Activated effector memory CD4-positive, alpha-beta T cell treated with Interleukin-2 at 50 U/mL for 16 hours (primary cell): Measurements from ENCODE around the gene OPRM1.
"Not testable (repeated sequence)": the region's sequence is repeated elsewhere in the genome, so short reads cannot be mapped to it uniquely, and the experiment has no call there.

Source experiments
- DNase-seq: peaks from one replicate; pipeline ENCODE4 v3.0.0-alpha.2; 2020

OPRM1 gene

GRCh38 chr6:154156135-154156896, 117.3 kb downstream of the OPRM1 start:
- peak; percentile 39 for DNase-seq

GRCh38 chr6:154157082-154157481, 118.0 kb downstream of the OPRM1 start:
- DNase-seq, result no peak

DNA sequence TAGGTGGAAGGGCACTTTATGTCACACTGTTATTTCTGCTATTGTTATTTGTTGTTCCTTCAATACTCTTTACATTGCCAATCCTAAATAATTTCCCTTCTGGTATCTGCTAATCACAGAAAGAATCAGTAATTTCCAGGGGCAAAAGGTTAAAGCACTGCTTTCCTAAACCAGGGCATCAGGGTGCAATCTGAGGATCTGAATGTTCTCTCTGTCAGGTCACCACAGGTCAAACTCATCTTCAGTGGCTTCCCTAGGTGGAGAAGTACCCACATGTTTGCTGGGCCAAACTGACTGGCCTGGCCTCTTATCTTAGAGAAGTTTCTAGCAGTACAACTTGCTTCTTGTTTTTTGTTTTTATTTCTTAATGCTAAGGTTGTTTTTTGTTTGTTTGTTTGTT, 118.7 kb downstream of the OPRM1 start:
- DNase-seq, result no peak

DNA sequence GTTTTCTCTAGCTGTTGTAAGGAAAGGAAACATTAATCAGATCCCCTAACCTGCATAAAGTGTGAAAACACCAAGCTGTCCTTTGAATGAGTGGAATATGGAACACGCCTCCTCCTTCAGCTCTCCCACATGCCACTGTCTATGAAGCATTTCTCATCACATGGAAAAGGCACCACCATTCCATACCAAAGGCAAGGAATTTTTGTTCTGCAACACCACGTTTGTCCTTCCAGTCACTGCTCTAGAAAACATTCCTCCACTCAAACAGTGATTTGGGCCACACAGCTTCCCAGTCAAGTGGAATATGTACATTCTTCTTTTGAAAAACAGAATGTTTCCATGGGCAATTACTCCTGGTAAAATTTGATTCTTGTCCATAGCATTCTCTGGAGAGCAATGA, 120.1 kb downstream of the OPRM1 start:
- DNase-seq, result no peak

DNA sequence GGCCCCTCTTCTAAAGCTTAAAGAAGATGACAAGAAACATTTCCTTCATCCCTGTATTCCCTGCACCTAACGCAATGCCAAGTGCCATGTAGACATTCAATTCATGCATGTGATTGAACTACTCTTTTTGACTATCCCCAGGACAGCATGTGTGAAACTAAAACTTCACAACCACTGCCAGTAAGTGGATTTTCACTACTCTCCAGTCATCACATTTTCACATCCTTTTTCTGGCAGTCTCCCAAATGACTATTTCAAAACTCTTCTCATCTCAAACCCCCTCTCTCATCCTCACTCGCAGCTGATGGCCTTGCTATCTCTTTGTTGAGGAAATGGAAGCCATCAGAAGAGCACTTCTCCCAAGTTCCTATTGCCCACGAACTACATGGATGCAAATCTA, 122.6 kb downstream of the OPRM1 start:
- no peak for DNase-seq

DNA sequence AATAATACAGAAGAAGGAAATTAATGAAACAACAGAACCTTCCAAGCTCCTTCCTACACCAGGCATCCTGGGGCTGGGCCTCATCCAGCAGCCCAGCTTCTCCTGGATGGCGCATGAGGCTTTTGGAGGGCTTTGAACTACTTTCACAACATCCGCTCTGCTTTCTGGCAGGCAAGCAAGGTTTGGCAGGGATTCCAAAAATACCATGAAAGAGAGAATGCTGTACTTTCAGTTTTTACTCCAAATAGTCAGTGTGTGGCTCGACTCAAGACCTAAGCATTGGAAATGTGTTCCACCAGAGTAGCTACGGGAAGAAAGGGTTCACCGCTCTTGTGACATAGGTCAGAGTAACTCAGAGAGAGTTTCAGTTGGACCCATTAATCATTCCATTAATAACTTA, 125.4 kb downstream of the OPRM1 start:
- DNase-seq, result no peak

- no peak for DNase-seq
These were observed 126.4 kb downstream of the OPRM1 start for GRCh38 chr6:154165478-154165877.

GRCh38 chr6:154166140-154166539, 127.1 kb downstream of the OPRM1 start:
- no peak for DNase-seq

GRCh38 chr6:154167126-154167525, 128.1 kb downstream of the OPRM1 start:
- no peak for DNase-seq

GRCh38 chr6:154169193-154169847, 130.3 kb downstream of the OPRM1 start:
- DNase-seq, result no peak

DNA sequence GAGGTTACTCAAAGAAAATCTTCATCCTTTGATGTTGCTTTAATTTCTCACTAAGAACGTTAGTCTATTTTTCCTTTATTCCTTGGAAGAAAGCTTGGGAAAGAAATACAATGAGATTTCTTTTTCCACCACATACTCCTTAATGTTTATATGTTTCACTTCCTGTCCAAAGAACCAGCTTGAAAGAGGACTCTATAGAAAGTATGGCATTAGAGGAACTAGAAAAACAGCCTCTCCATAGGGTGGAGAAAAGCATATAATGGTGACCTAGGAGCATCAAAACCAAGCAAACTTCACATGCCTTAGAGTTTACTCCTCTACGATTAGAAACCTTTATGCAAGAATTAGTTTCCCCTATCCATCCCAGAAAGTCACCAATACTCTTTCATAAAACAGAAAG, 131.1 kb downstream of the OPRM1 start:
- no peak for DNase-seq

DNA sequence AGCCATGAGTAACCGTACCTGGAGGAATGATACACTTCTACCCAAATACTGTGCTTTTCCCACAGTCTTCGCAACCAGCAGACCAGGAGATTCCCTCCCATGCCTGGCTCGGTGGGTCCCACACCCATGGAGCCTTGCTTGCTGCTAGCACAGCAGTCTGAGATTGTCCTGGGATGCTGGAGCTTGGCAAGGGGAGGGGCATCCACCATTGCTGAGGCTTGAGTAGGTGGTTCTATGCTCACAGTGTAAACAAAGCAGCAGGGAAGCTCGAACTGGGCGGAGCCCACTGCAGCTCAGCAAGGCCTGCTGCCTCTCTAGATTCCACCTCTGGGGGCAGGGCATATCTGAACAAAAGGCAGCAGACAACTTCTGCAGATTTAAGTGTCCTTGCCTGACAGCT, 133.4 kb downstream of the OPRM1 start:
- DNase-seq, result not testable (repeated sequence)

- no peak for DNase-seq
These were observed 140.4 kb downstream of the OPRM1 start for GRCh38 chr6:154179434-154179833.

DNA sequence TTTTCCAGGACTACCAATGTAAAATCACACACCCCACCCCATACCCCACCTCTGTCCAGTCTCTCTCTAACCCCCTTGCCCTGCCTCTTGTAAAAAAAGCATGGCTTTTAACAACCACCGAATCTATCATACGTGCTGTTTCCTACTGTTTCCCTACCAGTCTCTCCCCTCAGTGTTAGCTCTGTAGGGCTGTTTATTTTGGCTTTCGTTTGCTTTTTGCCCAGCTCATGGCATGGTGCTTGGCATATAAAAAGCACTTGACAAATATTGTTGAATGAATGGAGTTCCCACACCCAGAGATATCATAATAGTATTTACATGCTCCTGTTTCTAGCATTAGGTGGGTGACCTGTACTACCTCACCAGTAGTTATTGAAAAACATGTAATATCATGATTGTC, 148.2 kb downstream of the OPRM1 start:
- no peak for DNase-seq

GRCh38 chr6:154187714-154188113, 148.7 kb downstream of the OPRM1 start:
- DNase-seq, result no peak

DNA sequence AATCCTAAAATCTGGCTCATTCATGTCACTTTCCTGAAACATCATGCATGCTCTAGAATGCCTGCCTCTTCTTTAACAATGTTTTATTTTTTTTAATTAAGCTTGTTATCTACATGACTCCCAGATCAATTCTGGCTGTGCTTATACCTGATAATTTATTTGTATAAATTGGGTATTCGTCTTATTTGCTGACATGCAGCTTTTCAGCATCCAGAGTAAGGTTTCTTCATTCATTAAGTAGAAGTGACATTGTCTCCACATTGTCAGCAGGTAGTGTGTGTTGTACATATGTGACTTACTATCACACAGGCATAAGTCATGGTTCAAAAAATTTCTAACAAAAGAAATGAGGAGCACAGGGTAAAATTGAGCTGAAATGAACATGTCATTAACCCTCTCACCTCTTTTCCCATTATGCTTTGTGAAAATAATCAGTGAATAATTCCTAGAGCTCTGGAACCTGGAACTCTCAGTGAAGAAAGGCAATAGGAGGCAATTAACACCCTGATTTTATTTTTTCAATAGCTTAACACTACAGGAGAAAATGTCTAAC, 157.4 kb downstream of the OPRM1 start:
- no peak for DNase-seq

DNA sequence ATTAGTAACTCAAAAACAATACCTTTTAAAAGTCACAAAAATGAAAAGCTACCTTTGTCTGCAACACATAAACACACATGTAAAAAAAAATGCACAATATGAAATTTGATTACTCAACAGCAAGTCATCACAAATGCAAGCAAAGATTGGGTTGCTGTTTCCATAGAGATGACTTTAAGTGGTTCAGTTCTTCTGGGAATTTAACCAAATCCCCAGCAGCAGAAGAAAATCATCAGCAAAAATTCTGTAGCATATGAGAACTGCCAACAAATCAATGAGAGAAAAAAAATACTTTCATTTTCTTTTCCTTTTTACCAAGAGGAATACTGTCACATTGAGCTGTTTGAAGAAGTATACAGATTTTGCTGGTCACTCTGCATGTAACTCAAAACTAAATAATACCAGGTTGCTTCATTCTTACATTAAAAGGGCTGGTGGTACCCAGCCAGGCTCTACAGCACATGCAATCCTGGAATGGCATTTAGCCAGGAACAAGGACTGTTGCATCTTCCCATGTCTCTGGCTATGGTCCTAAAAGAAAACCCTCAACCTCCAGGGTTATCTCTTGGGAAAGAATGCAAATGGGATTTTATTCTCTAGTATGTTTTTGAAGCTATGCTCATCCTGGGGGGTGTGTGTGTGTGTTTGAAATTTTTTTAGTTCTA, 158.3 kb downstream of the OPRM1 start:
- DNase-seq, result no peak

DNA sequence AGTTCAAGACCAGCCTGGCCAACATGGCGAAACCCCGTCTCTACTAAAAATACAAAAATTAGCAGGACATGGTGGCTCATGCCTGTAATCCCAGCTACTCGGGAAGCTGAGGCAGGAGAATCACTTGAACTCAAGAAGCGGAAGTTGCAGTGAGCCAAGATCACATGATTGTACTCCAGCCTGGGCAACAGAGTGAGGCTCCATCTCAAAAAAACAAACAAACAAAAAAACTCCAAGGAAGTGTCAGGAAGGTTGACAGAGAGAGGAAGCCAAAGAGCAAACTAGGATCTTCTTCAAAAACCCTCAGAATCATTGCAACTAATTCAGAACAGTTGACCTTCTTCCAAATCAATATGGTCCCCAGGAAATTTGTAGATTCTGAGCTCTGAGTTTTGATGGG, 162.6 kb downstream of the OPRM1 start:
- DNase-seq, result not testable (repeated sequence)

DNA sequence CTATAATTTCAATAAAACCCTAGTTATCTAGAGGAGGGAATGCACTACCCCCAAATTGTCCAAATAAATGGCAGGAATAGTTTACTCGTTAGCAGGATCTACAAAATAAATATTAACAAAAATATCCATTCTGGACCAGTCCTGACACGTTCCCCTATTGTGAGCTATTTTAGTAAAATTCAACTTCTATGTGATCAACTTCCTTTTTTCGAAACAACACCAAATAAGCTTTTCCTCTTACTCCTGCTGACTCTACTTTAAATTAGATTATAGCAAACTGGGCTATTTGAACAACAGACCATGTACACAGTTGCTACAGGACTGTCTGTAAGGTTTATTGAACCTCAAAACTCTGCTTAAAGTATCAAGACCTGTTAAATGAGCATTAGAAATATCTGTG, 163.3 kb downstream of the OPRM1 start:
- no peak for DNase-seq

DNA sequence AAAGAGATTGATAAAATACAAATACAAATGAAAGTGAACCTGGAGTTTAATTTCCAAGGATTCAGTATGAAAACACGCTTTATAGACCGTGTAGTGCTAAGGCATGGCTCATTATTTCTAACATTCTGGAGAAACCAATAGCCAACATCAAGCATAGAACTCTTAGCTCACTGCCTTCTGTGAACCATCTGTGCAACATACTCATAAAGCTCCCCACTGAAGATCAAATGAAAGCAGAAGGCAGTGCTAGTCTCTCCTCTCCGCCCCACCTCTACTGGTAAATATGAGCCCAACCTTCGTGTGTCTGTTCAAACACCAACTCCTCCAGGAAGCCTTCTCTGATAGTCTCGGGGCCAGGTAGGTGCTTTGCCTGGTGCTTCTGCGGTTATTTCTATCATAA, 163.9 kb downstream of the OPRM1 start:
- no peak for DNase-seq

GRCh38 chr6:154206141-154206540, 167.1 kb downstream of the OPRM1 start:
- DNase-seq, result no peak

- DNase-seq, result no peak
These were observed 168.0 kb downstream of the OPRM1 start for GRCh38 chr6:154206996-154207395.

DNA sequence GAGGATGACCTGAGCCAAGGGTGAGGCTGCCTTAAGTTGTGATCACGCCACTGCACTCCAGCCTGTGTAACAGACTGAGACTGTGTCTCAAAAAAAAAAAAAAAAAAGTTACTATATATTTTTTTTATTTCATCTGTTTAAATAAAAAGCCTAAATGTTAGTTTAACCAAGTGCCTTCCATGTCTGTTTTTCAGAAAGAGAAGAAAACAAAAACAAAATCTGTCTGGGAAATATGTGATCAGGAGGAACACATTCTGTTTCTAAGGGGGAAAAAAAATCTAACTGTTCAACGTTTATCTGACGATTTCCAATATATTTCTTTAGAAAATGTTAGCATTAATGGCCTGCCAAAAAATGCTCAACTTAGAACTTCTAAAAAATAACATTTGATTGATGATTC, 170.5 kb downstream of the OPRM1 start:
- no peak for DNase-seq

DNA sequence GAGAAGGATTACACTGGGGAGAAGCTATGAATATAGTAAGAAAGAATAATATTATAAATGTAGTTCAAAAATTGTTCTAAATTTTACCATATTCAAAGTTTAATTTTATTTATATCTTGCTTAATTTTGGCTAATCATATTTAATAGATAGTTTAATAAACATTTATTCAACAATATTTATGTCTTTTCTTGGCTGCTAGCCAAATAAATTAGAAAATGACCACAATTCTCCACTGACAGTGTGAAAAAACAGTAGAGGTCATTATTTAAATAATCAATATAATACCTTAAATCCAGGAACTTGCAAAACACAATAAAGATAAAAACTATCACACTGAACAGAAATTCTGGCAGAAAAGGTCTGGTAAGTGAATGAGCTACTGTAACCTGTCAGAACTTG, 171.6 kb downstream of the OPRM1 start:
- no peak for DNase-seq
